Brain microvascular endothelial cell (primary cell): Measurements from ENCODE around the gene UBE2H.

Source experiments
- DNase-seq: peaks from one replicate; pipeline ENCODE4 v3.0.0-alpha.2; 2020
- H3K27ac ChIP-seq: fragments of 250-450 bp; sonication (Bioruptor Pico); 2 replicates; pipeline ENCODE4 v1.5.1; 2020; ENCODE audit warnings: mild to moderate bottlenecking, moderate library complexity
- H3K27me3 ChIP-seq: fragments of 250-450 bp; sonication (Bioruptor Pico); replicated peaks from 2 replicates; pipeline ENCODE4 v1.5.1; 2020; ENCODE audit warnings: mild to moderate bottlenecking
- H3K36me3 ChIP-seq: fragments of 250-450 bp; sonication (Bioruptor Pico); replicated peaks from 2 replicates; pipeline ENCODE4 v1.5.1; 2020; ENCODE audit warnings: mild to moderate bottlenecking
- H3K4me3 ChIP-seq: 2 replicates; pipeline ENCODE4 v1.5.1; 2011; ENCODE audit warnings: low read depth, mild to moderate bottlenecking, control low read depth, low read length, moderate library complexity
- CTCF ChIP-seq: IDR thresholded peaks from 2 replicates; pipeline ENCODE4 v1.5.1; 2011; ENCODE audit warnings: low read depth, mild to moderate bottlenecking, moderate library complexity, low read length, control low read depth, inconsistent platforms; ENCODE audit errors: missing control alignments
- in situ Hi-C: cut with HindIII; loops from 2 replicates; pipeline ENCODE4 v1.10.0; 2017; ENCODE audit warnings: low sequenced_read_pairs, low pct_ligation_motif_present

Gene UBE2H

GRCh38 chr7:129911790-129912189 is 41.0 kb downstream of the UBE2H start:
- DNase-seq: no peak
- no peaks in the 10 kb centered on the region for H3K27me3 ChIP-seq
- no peak overlapping the region for H3K4me3 ChIP-seq
- H3K27ac ChIP-seq: no peak overlapping the region
- H3K36me3 ChIP-seq: peaks cover 3% of the 10 kb centered on the region
- no peak for TF ChIP-seq CTCF
- in situ Hi-C loops: no loop called here

- Histone ChIP-seq H3K27ac (no peak overlapping the region), H3K4me3 (no peak overlapping the region), H3K27me3 (no peaks in the 10 kb centered on the region), H3K36me3 (peaks cover 7% of the 10 kb centered on the region)
- no peak for TF ChIP-seq CTCF
- DNase-seq: no peak
- in situ Hi-C loops: no loop called here
Measured at GRCh38 chr7:129909669-129910068, 43.1 kb downstream of the UBE2H start.

- Histone ChIP-seq H3K27ac (no peak overlapping the region), H3K36me3 (peaks cover 7% of the 10 kb centered on the region), H3K4me3 (no peak overlapping the region), H3K27me3 (no peaks in the 10 kb centered on the region)
- in situ Hi-C loops: no loop called here
- DNase-seq: no peak
- TF ChIP-seq CTCF: no peak
Measured at GRCh38 chr7:129908181-129908580, 44.6 kb downstream of the UBE2H start.

GRCh38 chr7:129907122-129907736 is 45.5 kb downstream of the UBE2H start:
- no peak overlapping the region for H3K4me3 ChIP-seq
- no peak for TF ChIP-seq CTCF
- H3K27me3 ChIP-seq: no peaks in the 10 kb centered on the region
- DNase-seq: no peak
- H3K27ac ChIP-seq: no peak overlapping the region
- H3K36me3 ChIP-seq: peaks cover 7% of the 10 kb centered on the region
- in situ Hi-C loops: no loop called here

- Histone ChIP-seq H3K36me3 (peaks cover 7% of the 10 kb centered on the region), H3K4me3 (no peak overlapping the region), H3K27ac (no peak overlapping the region), H3K27me3 (no peaks in the 10 kb centered on the region)
- no peak for TF ChIP-seq CTCF
- no peak for DNase-seq
- in situ Hi-C loops: no loop called here
Measured at GRCh38 chr7:129906700-129907099, 46.1 kb downstream of the UBE2H start.

GRCh38 chr7:129903935-129904334 is 48.8 kb downstream of the UBE2H start:
- peaks cover 7% of the 10 kb centered on the region for H3K36me3 ChIP-seq
- in situ Hi-C loops: no loop called here
- no peak for TF ChIP-seq CTCF

More at GRCh38 chr7:129903935-129904334, 48.8 kb downstream of the UBE2H start:
- Histone ChIP-seq H3K27ac (no peak overlapping the region), H3K4me3 (no peak overlapping the region), H3K27me3 (no peaks in the 10 kb centered on the region)
- no peak for DNase-seq
